K562 (cell line): ENCODE results near the gene ASGR1. TPM values are rescaled to one million over a fixed set of nuclear protein-coding genes. Genes with fewer than 3 reads are reported as not detected.

Source experiments
- CBFB ChIP-seq: sonication (generic); formaldehyde crosslinking; IDR thresholded peaks from 2 replicates; pipeline ENCODE4 v1.4.0; 2020; ENCODE audit warnings: mild to moderate bottlenecking, missing genetic modification reagents
- CBX5 ChIP-seq: IDR thresholded peaks from 2 replicates; pipeline ENCODE4 v1.6.1; 2014; ENCODE audit warnings: low read depth, borderline replicate concordance
- CHD2 ChIP-seq: IDR thresholded peaks from 2 replicates; pipeline ENCODE4 v1.6.1; 2011; ENCODE audit warnings: low read depth, low read length
- ETV1 ChIP-seq: fragments of 450-650 bp; conservative IDR thresholded peaks from 2 replicates; pipeline ENCODE4 v1.6.1; 2016; ENCODE audit warnings: missing genetic modification characterization, control low read depth, low read depth, missing compliant biosample characterization
- FUS ChIP-seq: fragments of 200-400 bp; formaldehyde crosslinking; optimal IDR thresholded peaks from 2 replicates; pipeline ENCODE3; 2017; ENCODE audit warnings: low read depth, low read length
- HDAC2 ChIP-seq: fragments of 450-650 bp; IDR thresholded peaks from 2 replicates; pipeline ENCODE4 v1.6.1; 2016; ENCODE audit warnings: mild to moderate bottlenecking
- HNRNPH1 ChIP-seq: fragments of 200-400 bp; formaldehyde crosslinking; optimal IDR thresholded peaks from 2 replicates; pipeline ENCODE3; 2017; ENCODE audit warnings: low read depth, mild to moderate bottlenecking, low read length, moderate library complexity
- LEF1 ChIP-seq: fragments of 450-650 bp; IDR thresholded peaks from 2 replicates; pipeline ENCODE4 v1.6.1; 2016; ENCODE audit warnings: mild to moderate bottlenecking
- NBN ChIP-seq: fragments of 450-650 bp; IDR thresholded peaks from 2 replicates; pipeline ENCODE4 v1.6.1; 2016; ENCODE audit warnings: low read depth, mild to moderate bottlenecking
- NUFIP1 ChIP-seq: fragments of 450-650 bp; IDR thresholded peaks from 2 replicates; pipeline ENCODE4 v1.6.1; 2018; ENCODE audit not compliant: partially characterized antibody
- PHB ChIP-seq: fragments of 250-450 bp; sonication (Bioruptor Pico); IDR thresholded peaks from 2 replicates; pipeline ENCODE4 v1.5.0; 2021
- PHTF2 ChIP-seq: fragments of 250-450 bp; sonication (Bioruptor Pico); IDR thresholded peaks from 2 replicates; pipeline ENCODE4 v1.5.0; 2021; ENCODE audit warnings: mild to moderate bottlenecking
- SRSF7 ChIP-seq: fragments of 200-400 bp; formaldehyde crosslinking; optimal IDR thresholded peaks from 2 replicates; pipeline ENCODE3; 2017; ENCODE audit warnings: mild to moderate bottlenecking, low read depth, low read length
- TBL1XR1 ChIP-seq, 2 experiments: IDR thresholded peaks; 2 replicates each; pipeline ENCODE4 v1.6.1; 2012; ENCODE audit warnings: improper control_type of control experiment in 2 of 2, low read length in 2 of 2, mild to moderate bottlenecking in 1 of 2
- TBP ChIP-seq: optimal IDR thresholded peaks from 2 replicates; pipeline ENCODE3; 2011; ENCODE audit warnings: low read depth, low read length, improper control_type of control experiment
- TGIF2 ChIP-seq: sonication (generic); formaldehyde crosslinking; IDR thresholded peaks from 2 replicates; pipeline ENCODE4 v1.8.1; 2022; ENCODE audit warnings: mild to moderate bottlenecking, missing genetic modification reagents, moderate library complexity
- THRAP3 ChIP-seq: fragments of 450-650 bp; IDR thresholded peaks from 2 replicates; pipeline ENCODE4 v1.6.1; 2016; ENCODE audit warnings: mild to moderate bottlenecking, inconsistent platforms, borderline replicate concordance
- ZBTB7A ChIP-seq: IDR thresholded peaks from 2 replicates; pipeline ENCODE4 v1.6.1; 2011; ENCODE audit warnings: low read depth, mild to moderate bottlenecking, low read length, moderate library complexity, borderline replicate concordance; ENCODE audit not compliant: control insufficient read depth
- ZKSCAN3 ChIP-seq: fragments of 250-450 bp; sonication (Bioruptor Pico); IDR thresholded peaks from 2 replicates; pipeline ENCODE4 v1.4.0; 2020
- polyA plus RNA-seq, 8 experiments: library from polyadenylated mRNA; depleted of rRNA in 4 of 8; stranded (reverse) in 5 of 8; unstranded in 3 of 8; fragments of >200 nt; fragmentation: Nextera tagmentation in 2 of 8; fragmentation: Illumina TruSeq in 1 of 8; extraction: Ambion mirVana in 2 of 8; extraction: Trizol in 1 of 8; gene quantifications; 2 replicates each; pipeline versions ENCODE4 v1.2.1 to v1.2.3, GENCODE V29; 2011 to 2014; ENCODE audit warnings: inconsistent platforms in 1 of 8, missing spikeins in 1 of 8
- total RNA-seq, 7 experiments: library from RNA; depleted of rRNA in 6 of 7; stranded (reverse); fragments of >200 nt in 6 of 7; fragmentation: Illumina TruSeq in 2 of 7; extraction: Trizol in 2 of 7; gene quantifications; 2 replicates each; pipeline versions ENCODE4 v1.2.1 to v1.2.3, GENCODE V29; 2011 to 2021; ENCODE audit warnings: low replicate concordance in 1 of 7
- TF ChIP-seq, protein P1 (sequence below): fragments of 450-650 bp; formaldehyde crosslinking; IDR thresholded peaks from 2 replicates; pipeline ENCODE4 v1.4.0; 2020; ENCODE audit warnings: mild to moderate bottlenecking, moderate library complexity
- TF ChIP-seq, protein P2 (sequence below): fragments of 450-650 bp; formaldehyde crosslinking; IDR thresholded peaks from 2 replicates; pipeline ENCODE4 v1.4.0; 2022; ENCODE audit warnings: missing genetic modification characterization
- TF ChIP-seq, protein P3 (sequence below): sonication (generic); formaldehyde crosslinking; IDR thresholded peaks from 2 replicates; pipeline ENCODE4 v1.9.0; 2022; ENCODE audit warnings: mild to moderate bottlenecking, missing genetic modification reagents
- TF ChIP-seq, protein P4 (sequence below): sonication (generic); formaldehyde crosslinking; IDR thresholded peaks from 2 replicates; pipeline ENCODE4 v1.8.1; 2023; ENCODE audit warnings: mild to moderate bottlenecking, missing genetic modification reagents

ASGR1 gene
- total and polyA plus RNA-seq, 9 of the 15 experiments (the other 6 are each of a cell fraction or from before 2014, with no cell fraction given), result 0.11 to 1.0 (median 0.64) TPM; not detected in 2

DNA sequence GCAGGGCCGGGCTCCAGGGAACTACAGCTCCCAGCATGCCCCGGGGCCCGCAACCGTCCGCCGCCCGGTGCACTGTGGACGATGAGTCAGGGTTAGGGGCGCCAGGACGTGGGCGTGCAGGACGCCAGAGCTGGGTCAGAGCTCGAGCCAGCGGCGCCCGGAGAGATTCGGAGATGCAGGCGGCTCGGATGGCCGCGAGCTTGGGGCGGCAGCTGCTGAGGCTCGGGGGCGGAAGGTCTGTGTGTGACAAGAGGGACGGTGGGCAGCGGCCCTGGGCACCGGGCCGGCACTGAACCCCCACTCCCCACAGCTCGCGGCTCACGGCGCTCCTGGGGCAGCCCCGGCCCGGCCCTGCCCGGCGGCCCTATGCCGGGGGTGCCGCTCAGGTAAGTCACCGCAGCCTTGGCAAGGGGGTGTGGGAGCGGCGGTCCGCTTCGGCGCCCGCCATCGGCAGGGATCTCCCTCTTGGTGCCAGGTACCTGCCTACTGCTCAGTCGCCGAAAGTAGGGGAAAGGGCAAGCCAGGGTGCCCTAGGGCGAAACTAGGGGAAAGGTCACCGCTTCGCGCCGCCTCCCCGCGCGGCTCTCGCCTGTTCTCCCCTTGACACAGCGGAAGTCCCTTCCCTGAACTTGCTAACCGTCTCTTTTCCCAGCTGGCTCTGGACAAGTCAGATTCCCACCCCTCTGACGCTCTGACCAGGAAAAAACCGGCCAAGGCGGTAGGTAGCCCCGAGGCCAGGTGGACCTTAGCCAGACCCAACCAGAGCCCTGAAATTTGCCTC lies 40.8 kb upstream of the ASGR1 start, which contains the start of the genes ACADVL and DLG4 (continued):
- TF ChIP-seq, protein P1, sequence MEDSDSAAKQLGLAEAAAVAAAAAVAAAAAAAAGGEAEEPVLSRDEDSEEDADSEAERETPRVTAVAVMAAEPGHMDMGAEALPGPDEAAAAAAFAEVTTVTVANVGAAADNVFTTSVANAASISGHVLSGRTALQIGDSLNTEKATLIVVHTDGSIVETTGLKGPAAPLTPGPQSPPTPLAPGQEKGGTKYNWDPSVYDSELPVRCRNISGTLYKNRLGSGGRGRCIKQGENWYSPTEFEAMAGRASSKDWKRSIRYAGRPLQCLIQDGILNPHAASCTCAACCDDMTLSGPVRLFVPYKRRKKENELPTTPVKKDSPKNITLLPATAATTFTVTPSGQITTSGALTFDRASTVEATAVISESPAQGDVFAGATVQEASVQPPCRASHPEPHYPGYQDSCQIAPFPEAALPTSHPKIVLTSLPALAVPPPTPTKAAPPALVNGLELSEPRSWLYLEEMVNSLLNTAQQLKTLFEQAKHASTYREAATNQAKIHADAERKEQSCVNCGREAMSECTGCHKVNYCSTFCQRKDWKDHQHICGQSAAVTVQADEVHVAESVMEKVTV, result no peak
- TF ChIP-seq PHTF2 (CRISPR knock-in tag) (no peak), TBL1XR1 (IDR thresholded peaks at IDR 0.05; ENCODE audit: low read length in 2 of 2) (no peak), PHB (CRISPR knock-in tag) (no peak), TGIF2 (CRISPR knock-in tag) (no peak), CBFB (no peak), HDAC2 (no peak), ETV1 (tag) (peak; percentile 69; the same call in 1 of the 2 replicates), ZBTB7A (peak; percentile 81; the same call in 1 of the 2 replicates), NUFIP1 (no peak), SRSF7 (no peak), CHD2 (no peak; the same call in 1 of the 2 replicates), HNRNPH1 (no peak), CBX5 (no peak), LEF1 (no peak), TBP (peak; percentile 48), THRAP3 (no peak), ZKSCAN3 (CRISPR knock-in tag) (no peak), FUS (no peak), NBN (no peak)
- TF ChIP-seq, protein P2, sequence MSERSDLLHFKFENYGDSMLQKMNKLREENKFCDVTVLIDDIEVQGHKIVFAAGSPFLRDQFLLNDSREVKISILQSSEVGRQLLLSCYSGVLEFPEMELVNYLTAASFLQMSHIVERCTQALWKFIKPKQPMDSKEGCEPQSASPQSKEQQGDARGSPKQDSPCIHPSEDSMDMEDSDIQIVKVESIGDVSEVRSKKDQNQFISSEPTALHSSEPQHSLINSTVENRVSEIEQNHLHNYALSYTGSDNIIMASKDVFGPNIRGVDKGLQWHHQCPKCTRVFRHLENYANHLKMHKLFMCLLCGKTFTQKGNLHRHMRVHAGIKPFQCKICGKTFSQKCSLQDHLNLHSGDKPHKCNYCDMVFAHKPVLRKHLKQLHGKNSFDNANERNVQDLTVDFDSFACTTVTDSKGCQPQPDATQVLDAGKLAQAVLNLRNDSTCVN (CRISPR knock-in tag), result no peak
- TF ChIP-seq, protein P3, sequence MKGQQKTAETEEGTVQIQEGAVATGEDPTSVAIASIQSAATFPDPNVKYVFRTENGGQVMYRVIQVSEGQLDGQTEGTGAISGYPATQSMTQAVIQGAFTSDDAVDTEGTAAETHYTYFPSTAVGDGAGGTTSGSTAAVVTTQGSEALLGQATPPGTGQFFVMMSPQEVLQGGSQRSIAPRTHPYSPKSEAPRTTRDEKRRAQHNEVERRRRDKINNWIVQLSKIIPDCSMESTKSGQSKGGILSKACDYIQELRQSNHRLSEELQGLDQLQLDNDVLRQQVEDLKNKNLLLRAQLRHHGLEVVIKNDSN, result no peak
- TF ChIP-seq, protein P4, sequence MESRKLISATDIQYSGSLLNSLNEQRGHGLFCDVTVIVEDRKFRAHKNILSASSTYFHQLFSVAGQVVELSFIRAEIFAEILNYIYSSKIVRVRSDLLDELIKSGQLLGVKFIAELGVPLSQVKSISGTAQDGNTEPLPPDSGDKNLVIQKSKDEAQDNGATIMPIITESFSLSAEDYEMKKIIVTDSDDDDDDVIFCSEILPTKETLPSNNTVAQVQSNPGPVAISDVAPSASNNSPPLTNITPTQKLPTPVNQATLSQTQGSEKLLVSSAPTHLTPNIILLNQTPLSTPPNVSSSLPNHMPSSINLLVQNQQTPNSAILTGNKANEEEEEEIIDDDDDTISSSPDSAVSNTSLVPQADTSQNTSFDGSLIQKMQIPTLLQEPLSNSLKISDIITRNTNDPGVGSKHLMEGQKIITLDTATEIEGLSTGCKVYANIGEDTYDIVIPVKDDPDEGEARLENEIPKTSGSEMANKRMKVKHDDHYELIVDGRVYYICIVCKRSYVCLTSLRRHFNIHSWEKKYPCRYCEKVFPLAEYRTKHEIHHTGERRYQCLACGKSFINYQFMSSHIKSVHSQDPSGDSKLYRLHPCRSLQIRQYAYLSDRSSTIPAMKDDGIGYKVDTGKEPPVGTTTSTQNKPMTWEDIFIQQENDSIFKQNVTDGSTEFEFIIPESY (CRISPR knock-in tag), result no peak
